ENCODE measurements around the gene DRC7. TPM values are rescaled to one million over a fixed set of nuclear protein-coding genes. Genes with fewer than 3 reads are reported as not detected.

The DRC7 gene
- total RNA-seq, 1 donor from 2014 or later = 0.41 TPM

DNA sequence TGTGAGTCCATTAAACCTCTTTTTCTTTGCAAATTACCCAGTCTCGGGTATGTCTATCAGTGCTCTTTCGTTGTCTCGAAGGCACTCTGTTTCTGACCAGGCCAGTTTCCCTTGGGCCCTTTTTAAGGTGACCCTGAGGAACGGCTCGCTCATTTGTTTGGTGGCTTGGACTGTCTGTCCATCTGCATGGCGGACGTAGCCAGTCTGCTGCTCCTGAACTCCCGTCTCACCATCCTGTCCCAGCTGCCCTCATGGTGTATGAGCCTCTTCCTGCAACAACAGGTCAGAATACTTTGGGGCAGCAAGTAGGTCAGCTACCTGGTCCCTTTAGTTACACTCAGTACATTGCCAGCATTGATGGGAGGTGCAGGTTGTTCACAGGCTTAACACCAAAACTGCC, 19.0 kb downstream of the DRC7 start:
- Histone ChIP-seq H3F3A (ENCODE audit: low read depth) (no peaks in the 10 kb centered on the region), H3K9ac (no peak overlapping the region), H3K27me3 (no peaks in the 10 kb centered on the region), H3K79me2 (ENCODE audit: low read depth) (no peaks in the 10 kb centered on the region), H3K4me1 (no peaks in the 10 kb centered on the region), H2AFZ (replicated peaks) (no peak overlapping the region), H3K4me3 (no peak overlapping the region), H3K27ac (no peak overlapping the region), H4K20me1 (ENCODE audit: low read depth) (no peaks in the 10 kb centered on the region), H3K36me3 (no peaks in the 10 kb centered on the region), H3K4me2 (no peak overlapping the region), H3K9me3 (ENCODE audit: low read depth) (no peaks in the 10 kb centered on the region)
- Mint-ChIP-seq H3K36me3 (no peaks in the 10 kb centered on the region), H3K9me3 (no peaks in the 10 kb centered on the region), H3K27ac (no peak overlapping the region), H3K4me1 (no peaks in the 10 kb centered on the region), H3K4me3 (no peak overlapping the region), H3K27me3 (ENCODE audit: insufficient read depth, low read depth) (peaks cover 5% of the 10 kb centered on the region)
- TF ChIP-seq, protein P1, sequence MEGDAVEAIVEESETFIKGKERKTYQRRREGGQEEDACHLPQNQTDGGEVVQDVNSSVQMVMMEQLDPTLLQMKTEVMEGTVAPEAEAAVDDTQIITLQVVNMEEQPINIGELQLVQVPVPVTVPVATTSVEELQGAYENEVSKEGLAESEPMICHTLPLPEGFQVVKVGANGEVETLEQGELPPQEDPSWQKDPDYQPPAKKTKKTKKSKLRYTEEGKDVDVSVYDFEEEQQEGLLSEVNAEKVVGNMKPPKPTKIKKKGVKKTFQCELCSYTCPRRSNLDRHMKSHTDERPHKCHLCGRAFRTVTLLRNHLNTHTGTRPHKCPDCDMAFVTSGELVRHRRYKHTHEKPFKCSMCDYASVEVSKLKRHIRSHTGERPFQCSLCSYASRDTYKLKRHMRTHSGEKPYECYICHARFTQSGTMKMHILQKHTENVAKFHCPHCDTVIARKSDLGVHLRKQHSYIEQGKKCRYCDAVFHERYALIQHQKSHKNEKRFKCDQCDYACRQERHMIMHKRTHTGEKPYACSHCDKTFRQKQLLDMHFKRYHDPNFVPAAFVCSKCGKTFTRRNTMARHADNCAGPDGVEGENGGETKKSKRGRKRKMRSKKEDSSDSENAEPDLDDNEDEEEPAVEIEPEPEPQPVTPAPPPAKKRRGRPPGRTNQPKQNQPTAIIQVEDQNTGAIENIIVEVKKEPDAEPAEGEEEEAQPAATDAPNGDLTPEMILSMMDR (IDR thresholded peaks at IDR 0.05) = no peak
- TF ChIP-seq EZH2 (IDR thresholded peaks at IDR 0.05) (no peak), EZH2phosphoT487 (IDR thresholded peaks at IDR 0.05) (no peak)
- DNase-seq (ENCODE audit: low spot score) = no peak

DNA sequence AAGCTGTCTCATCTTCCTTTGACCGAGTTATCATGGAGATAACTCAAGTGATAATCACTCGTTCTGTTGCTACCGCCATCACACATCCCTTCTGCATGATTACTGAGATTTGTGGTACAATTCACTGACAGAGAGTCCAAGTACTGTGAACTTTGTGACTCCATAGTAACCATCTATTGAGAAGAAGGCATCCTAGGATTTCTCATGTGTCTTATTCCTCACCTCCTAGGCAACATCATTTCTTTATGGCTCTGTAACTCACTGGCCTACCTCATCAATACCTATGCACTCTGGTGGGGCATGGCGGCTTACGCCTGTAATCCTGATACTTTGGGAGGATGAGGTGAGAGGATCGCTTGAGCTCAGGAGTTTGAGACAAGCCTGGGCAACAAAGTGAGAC, 19.4 kb downstream of the DRC7 start:
- no peak overlapping the region for H3K4me3 ChIP-seq
- Mint-ChIP-seq H3K4me1 (no peaks in the 10 kb centered on the region), H3K27ac (no peak overlapping the region), H3K36me3 (no peaks in the 10 kb centered on the region), H3K4me3 (no peak overlapping the region), H3K27me3 (ENCODE audit: insufficient read depth, low read depth) (peaks cover 7% of the 10 kb centered on the region), H3K9me3 (no peaks in the 10 kb centered on the region)
- no peaks in the 10 kb centered on the region for H3K36me3 ChIP-seq
- H3K79me2 ChIP-seq (ENCODE audit: low read depth) = no peaks in the 10 kb centered on the region
- H3K27me3 ChIP-seq = no peaks in the 10 kb centered on the region
- no peaks in the 10 kb centered on the region for H3K9me3 ChIP-seq (ENCODE audit: low read depth)
- no peaks in the 10 kb centered on the region for H4K20me1 ChIP-seq (ENCODE audit: low read depth)
- H3K4me1 ChIP-seq = no peaks in the 10 kb centered on the region
- no peak overlapping the region for H3K9ac ChIP-seq
- no peaks in the 10 kb centered on the region for H3F3A ChIP-seq (ENCODE audit: low read depth)
- no peak overlapping the region for H3K4me2 ChIP-seq
- DNase-seq (ENCODE audit: low spot score) = no peak
- H2AFZ ChIP-seq (replicated peaks) = no peak overlapping the region
- TF ChIP-seq EZH2phosphoT487 (IDR thresholded peaks at IDR 0.05) (no peak), EZH2 (IDR thresholded peaks at IDR 0.05) (no peak)
- TF ChIP-seq, protein P1 (IDR thresholded peaks at IDR 0.05) = no peak
- H3K27ac ChIP-seq = no peak overlapping the region

DNA sequence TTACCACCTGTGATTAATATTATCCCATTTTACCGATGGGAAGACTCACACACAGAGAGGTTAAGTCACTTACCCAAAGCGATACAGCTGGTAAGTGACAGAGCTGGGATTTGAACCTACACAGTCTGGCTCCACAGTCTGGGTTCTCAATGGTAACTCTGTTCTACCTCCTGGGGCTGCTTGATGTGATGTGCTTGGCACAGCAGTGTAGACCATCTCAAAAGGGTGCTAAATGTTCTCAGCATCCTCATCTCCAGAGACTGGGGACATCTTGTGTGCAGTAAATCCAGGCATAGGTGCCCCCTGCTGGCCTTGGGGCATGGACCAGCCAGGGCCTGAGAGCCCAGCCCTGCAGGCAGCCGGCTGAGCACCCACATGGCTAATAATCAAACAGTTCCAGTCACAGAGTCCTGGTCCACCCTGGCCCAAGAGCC, 25.6 kb downstream of the DRC7 start:
- H3K27me3 Mint-ChIP-seq (ENCODE audit: insufficient read depth, low read depth) = peaks cover 9% of the 10 kb centered on the region
- no peaks in the 10 kb centered on the region for H3K79me2 ChIP-seq (ENCODE audit: low read depth)
- no peak overlapping the region for H3K4me2 ChIP-seq
- H2AFZ ChIP-seq (replicated peaks) = no peak overlapping the region
- no peaks in the 10 kb centered on the region for H3K36me3 Mint-ChIP-seq
- H3K9me3 ChIP-seq (ENCODE audit: low read depth) = no peaks in the 10 kb centered on the region
- H3K4me1 Mint-ChIP-seq = peaks cover 4% of the 10 kb centered on the region
- H3F3A ChIP-seq (ENCODE audit: low read depth) = no peaks in the 10 kb centered on the region
- no peaks in the 10 kb centered on the region for H3K4me1 ChIP-seq
- no peak for TF ChIP-seq EZH2phosphoT487 (IDR thresholded peaks at IDR 0.05)
- TF ChIP-seq, protein P1 (IDR thresholded peaks at IDR 0.05) = peak; percentile 56
- no peak overlapping the region for H3K27ac ChIP-seq
- H3K9me3 Mint-ChIP-seq = no peaks in the 10 kb centered on the region
- H3K27me3 ChIP-seq = no peaks in the 10 kb centered on the region
- H3K9ac ChIP-seq = no peak overlapping the region
- peak; percentile 63 for DNase-seq (ENCODE audit: low spot score)
- no peak overlapping the region for H3K27ac Mint-ChIP-seq
- H3K4me3 Mint-ChIP-seq = no peak overlapping the region
- H4K20me1 ChIP-seq (ENCODE audit: low read depth) = no peaks in the 10 kb centered on the region
- no peak overlapping the region for H3K4me3 ChIP-seq
- H3K36me3 ChIP-seq = no peaks in the 10 kb centered on the region

All from neural progenitor cell (in vitro differentiated cells).